H9 (cell line): Measurements from ENCODE around the gene TEX22. TPM values are rescaled to one million over a fixed set of nuclear protein-coding genes. Genes with fewer than 3 reads are reported as not detected.

ENCODE experiments used
- DNase-seq: peaks from one replicate; pipeline ENCODE4 v3.0.0-alpha.2; 2017
- H2AFZ ChIP-seq: one replicate; pipeline ENCODE4 v1.6.1; 2013; ENCODE audit warnings: mild to moderate bottlenecking, low read length, control low read depth, moderate library complexity
- H2AK5ac ChIP-seq: 2 replicates; pipeline ENCODE4 v1.6.1; 2013; ENCODE audit warnings: low read length, control low read depth, mixed read lengths; ENCODE audit not compliant: insufficient read length
- H2BK120ac ChIP-seq: one replicate; pipeline ENCODE4 v1.6.1; 2013; ENCODE audit warnings: low read depth, mild to moderate bottlenecking, low read length, control low read depth, inconsistent platforms; ENCODE audit not compliant: poor library complexity, severe bottlenecking
- H2BK12ac ChIP-seq: 2 replicates; pipeline ENCODE4 v1.6.1; 2013; ENCODE audit warnings: low read length, control low read depth, mixed read lengths, low read depth; ENCODE audit not compliant: insufficient read length
- H2BK15ac ChIP-seq: 2 replicates; pipeline ENCODE4 v1.6.1; 2013; ENCODE audit warnings: low read depth, low read length, control low read depth
- H2BK20ac ChIP-seq: one replicate; pipeline ENCODE4 v1.6.1; 2013; ENCODE audit warnings: low read depth, mild to moderate bottlenecking, low read length, control low read depth, inconsistent platforms; ENCODE audit not compliant: poor library complexity, severe bottlenecking
- H2BK5ac ChIP-seq: 2 replicates; pipeline ENCODE4 v1.6.1; 2013; ENCODE audit warnings: low read length, control low read depth, mixed read lengths; ENCODE audit not compliant: insufficient read length
- H3K14ac ChIP-seq: 2 replicates; pipeline ENCODE4 v1.6.1; 2013; ENCODE audit warnings: low read length, control low read depth; ENCODE audit not compliant: insufficient read depth
- H3K18ac ChIP-seq: 2 replicates; pipeline ENCODE4 v1.6.1; 2013; ENCODE audit warnings: low read depth, mild to moderate bottlenecking, mixed read lengths, low read length, control low read depth; ENCODE audit not compliant: insufficient read length
- H3K23ac ChIP-seq: 2 replicates; pipeline ENCODE4 v1.6.1; 2013; ENCODE audit warnings: low read length, control low read depth, mixed read lengths, low read depth; ENCODE audit not compliant: insufficient read length
- H3K23me2 ChIP-seq: 2 replicates; pipeline ENCODE4 v1.6.1; 2013; ENCODE audit warnings: low read depth, mild to moderate bottlenecking, mixed read lengths, low read length, control low read depth; ENCODE audit not compliant: insufficient read length, poor library complexity, severe bottlenecking
- H3K27ac ChIP-seq: 2 replicates; pipeline ENCODE4 v1.5.1; 2013; ENCODE audit warnings: low read length, control low read depth, mixed read lengths, low read depth; ENCODE audit not compliant: insufficient read length
- H3K27me3 ChIP-seq: 2 replicates; pipeline ENCODE4 v1.6.1; 2013; ENCODE audit warnings: low read length, control low read depth, inconsistent platforms; ENCODE audit not compliant: insufficient read depth
- H3K4ac ChIP-seq: 2 replicates; pipeline ENCODE4 v1.6.1; 2013; ENCODE audit warnings: low read depth, mild to moderate bottlenecking, control low read depth, inconsistent platforms, low read length, moderate library complexity
- H3K4me1 ChIP-seq: 2 replicates; pipeline ENCODE4 v1.6.1; 2013; ENCODE audit warnings: low read length, control low read depth, inconsistent platforms; ENCODE audit not compliant: insufficient read depth
- H3K4me2 ChIP-seq: 2 replicates; pipeline ENCODE4 v1.6.1; 2013; ENCODE audit warnings: low read length, control low read depth, mixed read lengths; ENCODE audit not compliant: insufficient read length, insufficient read depth
- H3K56ac ChIP-seq: 2 replicates; pipeline ENCODE4 v1.6.1; 2013; ENCODE audit warnings: low read depth, mild to moderate bottlenecking, mixed read lengths, low read length, control low read depth; ENCODE audit not compliant: insufficient read length
- H3K79me1 ChIP-seq: 2 replicates; pipeline ENCODE4 v1.6.1; 2013; ENCODE audit warnings: low read depth, mild to moderate bottlenecking, moderate library complexity, low read length, control low read depth, inconsistent platforms; ENCODE audit not compliant: insufficient read depth, poor library complexity, severe bottlenecking
- H3K79me2 ChIP-seq: 2 replicates; pipeline ENCODE4 v1.6.1; 2013; ENCODE audit warnings: low read length, control low read depth, inconsistent platforms; ENCODE audit not compliant: insufficient read depth
- H3K9ac ChIP-seq: 2 replicates; pipeline ENCODE4 v1.6.1; 2013; ENCODE audit warnings: low read length, control low read depth, mixed read lengths; ENCODE audit not compliant: insufficient read length; ENCODE audit errors: extremely low read depth
- H3K9me3 ChIP-seq: one replicate; pipeline ENCODE4 v1.6.1; 2013; ENCODE audit warnings: low read depth, low read length, inconsistent platforms; ENCODE audit not compliant: control insufficient read depth
- H3T11ph ChIP-seq: one replicate; pipeline ENCODE4 v1.6.1; 2013; ENCODE audit warnings: mild to moderate bottlenecking, low read length, control low read depth, inconsistent platforms
- H4K20me1 ChIP-seq: one replicate; pipeline ENCODE4 v1.6.1; 2013; ENCODE audit not compliant: control insufficient read depth, insufficient read length, insufficient read depth
- H4K5ac ChIP-seq: 2 replicates; pipeline ENCODE4 v1.6.1; 2013; ENCODE audit warnings: low read depth, mild to moderate bottlenecking, mixed read lengths, low read length, control low read depth; ENCODE audit not compliant: insufficient read length
- H4K8ac ChIP-seq: replicated peaks from 2 replicates; pipeline ENCODE4 v1.6.1; 2013; ENCODE audit warnings: low read length, control low read depth, mixed read lengths, low read depth; ENCODE audit not compliant: insufficient read length
- H4K91ac ChIP-seq: 2 replicates; pipeline ENCODE4 v1.6.1; 2013; ENCODE audit warnings: low read depth, mild to moderate bottlenecking, moderate library complexity, mixed read lengths, low read length, control low read depth; ENCODE audit not compliant: insufficient read length
- H3K27ac Mint-ChIP-seq, 3 experiments: 2 replicates in 2 of 3; 3 replicates in 1 of 3; pipeline ENCODE4 v1.8.0; 2020 to 2021; ENCODE audit warnings: mixed read lengths in 3 of 3, mild to moderate bottlenecking in 1 of 3, moderate library complexity in 1 of 3
- H3K27me3 Mint-ChIP-seq: 2 replicates; pipeline ENCODE4 v1.8.0; 2021; ENCODE audit warnings: low read depth, mild to moderate bottlenecking, moderate library complexity, mixed read lengths
- H3K36me3 Mint-ChIP-seq, 3 experiments: 2 replicates in 2 of 3; 3 replicates in 1 of 3; pipeline ENCODE4 v1.8.0; 2020 to 2021; ENCODE audit warnings: low read depth in 3 of 3, mixed read lengths in 3 of 3; ENCODE audit not compliant: insufficient read depth in 1 of 3
- H3K4me1 Mint-ChIP-seq, 2 experiments: 2 replicates each; pipeline ENCODE4 v1.8.0; 2020; ENCODE audit warnings: mixed read lengths in 2 of 2
- H3K4me3 Mint-ChIP-seq, 2 experiments: 2 replicates in 1 of 2; 3 replicates in 1 of 2; pipeline ENCODE4 v1.8.0; 2020 to 2021; ENCODE audit warnings: mild to moderate bottlenecking in 2 of 2, mixed read lengths in 2 of 2, moderate library complexity in 1 of 2
- H3K9me3 Mint-ChIP-seq, 2 experiments: 2 replicates in 1 of 2; 3 replicates in 1 of 2; pipeline ENCODE4 v1.8.0; 2020; ENCODE audit warnings: mild to moderate bottlenecking in 2 of 2, mixed read lengths in 2 of 2, moderate library complexity in 1 of 2
- CTCF ChIP-seq: fragments of 200-600 bp; sonication (generic); conservative IDR thresholded peaks from 3 replicates; pipeline ENCODE4 v1.8.0; 2021; ENCODE audit warnings: antibody characterized with exemption, mild to moderate bottlenecking
- WGBS: extraction: QIAGEN DNeasy Blood & Tissue Kit; methylation state at CpG from one replicate; pipeline ENCODE4 v1.1.7; 2013; ENCODE audit warnings: missing lambda C conversion rate, low lambda C conversion rate, mixed read lengths; ENCODE audit not compliant: insufficient read length; ENCODE audit errors: extremely low coverage; 5-methylcytosine and 5-hydroxymethylcytosine counted together
- total RNA-seq: library from RNA; stranded (reverse); gene quantifications from 2 replicates; pipeline ENCODE4 v1.2.1, GENCODE V29; 2021

Gene TEX22
- total RNA-seq, 1 experiment from 2014 or later: 0.83 TPM

- Histone ChIP-seq H3K9me3 (no peaks in the 10 kb centered on the region), H4K20me1 (no peaks in the 10 kb centered on the region), H2BK15ac (no peak overlapping the region), H3K4ac (no peak overlapping the region), H3K23ac (no peak overlapping the region), H3T11ph (no peak overlapping the region), H3K14ac (no peak overlapping the region), H3K9ac (no peak overlapping the region), H3K18ac (no peak overlapping the region), H3K23me2 (no peaks in the 10 kb centered on the region), H2BK12ac (no peak overlapping the region), H2AFZ (no peak overlapping the region), H3K56ac (no peak overlapping the region), H3K27ac (no peak overlapping the region), H3K79me2 (peaks cover 36% of the 10 kb centered on the region; the same call in 1 of the 2 replicates), H3K4me2 (no peak overlapping the region), H3K27me3 (no peaks in the 10 kb centered on the region), H4K5ac (no peak overlapping the region), H4K91ac (no peak overlapping the region), H3K4me1 (no peaks in the 10 kb centered on the region), H2BK5ac (no peak overlapping the region), H4K8ac (no peak overlapping the region), H2AK5ac (no peak overlapping the region), H2BK120ac (no peak overlapping the region), H2BK20ac (no peak overlapping the region), H3K79me1 (peaks cover 15% of the 10 kb centered on the region)
- Mint-ChIP-seq H3K9me3 (no peaks in the 10 kb centered on the region), H3K27me3 (no peaks in the 10 kb centered on the region; the same call in 1 of the 2 replicates), H3K36me3 (peaks cover 18 to 41% (median 30%) of the 10 kb centered on the region in 3 experiments; a peak in 6 of 7 replicates), H3K4me3 (no peak overlapping the region), H3K4me1 (peaks cover 13 to 14% of the 10 kb centered on the region in 2 experiments), H3K27ac (peak overlapping the region in 2 of 3 experiments; percentile 57 to 61; a peak in 2 of 7 replicates)
- no peak for TF ChIP-seq CTCF
- no peak for DNase-seq
- no CpG with 5 or more reads among the region's 12 CpGs for whole genome bisulfite sequencing
Observed at GRCh38 chr14:105432657-105433056, 34.3 kb downstream of the TEX22 start.
